AG09319 (cell line): ENCODE results near the gene GRK2.

Experiments used
- DNase-seq: peaks from one replicate; pipeline ENCODE4 v3.0.0-alpha.2; 2010; ENCODE audit warnings: low read depth; ENCODE audit errors: extremely low read depth
- TF ChIP-seq, protein P1 (sequence below): IDR thresholded peaks from 2 replicates; pipeline ENCODE4 v1.5.1; 2011; ENCODE audit warnings: low read depth, mild to moderate bottlenecking, inconsistent platforms, low read length, moderate library complexity

GRK2 gene

DNA sequence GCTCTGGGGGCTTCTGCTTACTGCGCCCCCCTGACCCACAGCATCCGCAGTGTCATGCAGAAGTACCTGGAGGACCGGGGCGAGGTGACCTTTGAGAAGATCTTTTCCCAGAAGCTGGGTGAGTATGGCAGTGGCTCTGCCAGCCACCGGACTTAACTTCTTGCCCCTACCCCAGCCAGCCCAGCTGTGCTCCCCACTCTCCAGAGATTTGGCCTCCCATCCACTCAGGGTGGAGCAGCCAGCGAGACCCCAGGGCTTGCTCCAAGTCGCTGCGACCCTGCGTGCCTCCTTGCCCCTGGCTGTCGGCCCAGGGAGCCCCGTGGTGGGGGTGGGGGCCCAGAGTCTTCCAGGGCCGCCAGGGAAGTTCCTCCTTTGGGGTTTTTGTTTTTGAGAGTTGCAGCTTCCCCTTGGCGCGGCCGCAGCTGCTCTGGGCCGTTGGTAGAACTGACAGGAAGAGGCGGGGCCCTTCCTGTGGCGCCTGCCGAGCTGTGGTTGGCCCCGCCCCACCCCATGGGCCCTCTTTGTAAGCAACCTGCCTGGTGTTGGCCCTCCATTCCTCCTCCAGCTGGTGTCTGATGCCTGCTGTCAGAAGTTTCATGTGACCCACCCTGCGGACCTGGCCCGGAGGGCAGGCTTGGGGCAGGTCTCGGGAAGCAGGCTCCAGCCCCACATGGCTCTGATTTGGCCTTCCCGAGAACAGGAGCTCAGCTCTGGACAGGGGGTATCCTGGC is 11.1 kb downstream of the GRK2 start:
- no peak for DNase-seq
- TF ChIP-seq, protein P1, sequence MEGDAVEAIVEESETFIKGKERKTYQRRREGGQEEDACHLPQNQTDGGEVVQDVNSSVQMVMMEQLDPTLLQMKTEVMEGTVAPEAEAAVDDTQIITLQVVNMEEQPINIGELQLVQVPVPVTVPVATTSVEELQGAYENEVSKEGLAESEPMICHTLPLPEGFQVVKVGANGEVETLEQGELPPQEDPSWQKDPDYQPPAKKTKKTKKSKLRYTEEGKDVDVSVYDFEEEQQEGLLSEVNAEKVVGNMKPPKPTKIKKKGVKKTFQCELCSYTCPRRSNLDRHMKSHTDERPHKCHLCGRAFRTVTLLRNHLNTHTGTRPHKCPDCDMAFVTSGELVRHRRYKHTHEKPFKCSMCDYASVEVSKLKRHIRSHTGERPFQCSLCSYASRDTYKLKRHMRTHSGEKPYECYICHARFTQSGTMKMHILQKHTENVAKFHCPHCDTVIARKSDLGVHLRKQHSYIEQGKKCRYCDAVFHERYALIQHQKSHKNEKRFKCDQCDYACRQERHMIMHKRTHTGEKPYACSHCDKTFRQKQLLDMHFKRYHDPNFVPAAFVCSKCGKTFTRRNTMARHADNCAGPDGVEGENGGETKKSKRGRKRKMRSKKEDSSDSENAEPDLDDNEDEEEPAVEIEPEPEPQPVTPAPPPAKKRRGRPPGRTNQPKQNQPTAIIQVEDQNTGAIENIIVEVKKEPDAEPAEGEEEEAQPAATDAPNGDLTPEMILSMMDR = no peak

DNA sequence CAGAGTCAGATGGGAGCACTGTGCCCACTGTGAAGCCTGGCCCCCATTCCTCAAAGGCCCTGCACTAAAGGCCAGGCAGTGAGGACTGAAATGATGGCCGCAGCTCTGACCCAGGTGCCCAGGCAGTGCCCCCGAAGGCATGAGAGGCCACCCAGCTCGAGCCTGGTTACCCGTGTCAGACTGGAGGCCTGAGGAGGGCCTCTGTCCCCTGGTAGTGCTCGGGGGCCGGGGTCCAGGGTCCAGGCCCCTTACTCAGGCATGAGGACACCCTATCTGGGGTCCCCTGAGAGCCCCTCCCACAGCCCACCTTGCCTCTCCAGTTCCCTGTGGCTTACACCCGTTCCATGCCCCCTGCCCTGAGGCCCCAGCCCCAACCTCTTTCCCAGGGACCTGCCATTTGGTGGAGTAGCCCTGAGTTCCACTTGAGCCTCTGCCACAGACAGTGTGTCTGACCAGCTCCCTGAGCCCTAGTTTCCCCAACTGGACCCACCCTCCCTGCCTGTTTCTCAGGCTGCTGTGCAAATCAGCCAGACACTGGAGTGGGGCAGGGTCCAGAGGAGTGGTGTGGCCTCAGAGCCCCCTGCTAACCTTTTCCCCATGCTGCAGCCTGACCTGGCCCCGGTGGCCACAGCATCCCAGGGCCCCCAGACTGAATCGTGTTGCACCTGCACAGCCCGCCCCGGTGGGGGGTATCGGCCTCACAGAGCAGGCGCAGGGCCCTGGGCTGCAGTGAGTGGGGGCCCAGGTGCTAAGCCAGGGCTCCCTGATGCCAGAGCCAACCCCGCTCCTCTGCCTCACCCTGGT is 12.1 kb downstream of the GRK2 start:
- DNase-seq = no peak
- TF ChIP-seq, protein P1 = no peak

- DNase-seq = no peak
- TF ChIP-seq, protein P1 = no peak
Measured at GRCh38 chr11:67278939-67279588, 12.8 kb downstream of the GRK2 start.

GRCh38 chr11:67279589-67280340 is 13.5 kb downstream of the GRK2 start:
- no peak for DNase-seq
- TF ChIP-seq, protein P1 = no peak

GRCh38 chr11:67280341-67280787 is 14.1 kb downstream of the GRK2 start:
- TF ChIP-seq, protein P1 = no peak
- no peak for DNase-seq

DNA sequence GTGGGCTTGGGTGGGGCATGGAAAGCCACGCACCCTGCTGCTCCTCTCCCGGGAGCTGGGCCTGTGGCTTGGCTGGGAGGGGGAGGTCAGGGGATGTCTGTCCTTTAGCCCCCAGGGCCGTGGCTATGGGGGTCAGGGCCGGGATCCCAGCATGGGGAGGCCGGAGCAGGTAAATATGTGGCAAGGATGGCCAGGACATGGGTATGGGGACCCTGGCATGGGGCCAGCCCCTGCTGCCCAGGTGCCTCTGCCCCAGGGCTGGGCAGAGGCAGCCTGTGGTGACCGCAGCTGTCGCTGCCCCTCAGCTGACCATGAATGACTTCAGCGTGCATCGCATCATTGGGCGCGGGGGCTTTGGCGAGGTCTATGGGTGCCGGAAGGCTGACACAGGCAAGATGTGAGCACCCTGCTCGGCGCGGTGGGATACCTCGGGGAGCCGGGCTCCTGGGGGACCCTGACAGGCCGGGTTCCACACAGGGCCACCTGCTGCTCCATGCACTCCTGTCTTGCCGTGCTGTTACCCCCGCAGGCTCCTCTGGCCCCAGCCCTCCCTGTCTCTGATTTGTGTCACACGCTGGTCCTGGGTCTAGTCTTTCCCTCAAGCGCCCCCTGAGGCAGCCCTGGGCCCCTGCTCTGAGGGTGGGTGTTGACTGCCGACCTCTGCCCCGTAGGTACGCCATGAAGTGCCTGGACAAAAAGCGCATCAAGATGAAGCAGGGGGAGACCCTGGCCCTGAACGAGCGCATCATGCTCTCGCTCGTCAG is 14.7 kb downstream of the GRK2 start:
- no peak for DNase-seq
- TF ChIP-seq, protein P1 = no peak
